Measurements from ENCODE around the gene TFDP2.

DNA sequence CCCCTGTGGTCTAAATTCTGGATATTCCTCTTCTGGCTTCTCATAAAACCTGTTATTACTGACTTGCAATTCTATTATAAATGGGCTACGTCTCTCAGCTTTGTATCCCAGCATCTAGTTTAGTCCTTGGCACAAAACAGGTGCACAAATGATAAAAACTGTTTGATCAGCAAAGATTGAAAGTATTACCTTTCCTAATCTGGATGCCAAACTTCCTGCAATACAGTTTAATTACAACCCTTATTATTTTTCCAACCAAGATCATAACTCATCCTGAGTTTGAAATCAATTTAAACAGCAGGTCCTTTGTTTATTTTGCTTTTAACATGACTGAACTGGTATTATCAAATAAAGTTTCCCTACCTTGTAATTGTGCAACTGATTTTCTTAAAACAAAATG, 140.3 kb downstream of the TFDP2 start:
- TF ChIP-seq POLR2A (IDR thresholded peaks at IDR 0.05), result no peak
- TF ChIP-seq, protein P1, sequence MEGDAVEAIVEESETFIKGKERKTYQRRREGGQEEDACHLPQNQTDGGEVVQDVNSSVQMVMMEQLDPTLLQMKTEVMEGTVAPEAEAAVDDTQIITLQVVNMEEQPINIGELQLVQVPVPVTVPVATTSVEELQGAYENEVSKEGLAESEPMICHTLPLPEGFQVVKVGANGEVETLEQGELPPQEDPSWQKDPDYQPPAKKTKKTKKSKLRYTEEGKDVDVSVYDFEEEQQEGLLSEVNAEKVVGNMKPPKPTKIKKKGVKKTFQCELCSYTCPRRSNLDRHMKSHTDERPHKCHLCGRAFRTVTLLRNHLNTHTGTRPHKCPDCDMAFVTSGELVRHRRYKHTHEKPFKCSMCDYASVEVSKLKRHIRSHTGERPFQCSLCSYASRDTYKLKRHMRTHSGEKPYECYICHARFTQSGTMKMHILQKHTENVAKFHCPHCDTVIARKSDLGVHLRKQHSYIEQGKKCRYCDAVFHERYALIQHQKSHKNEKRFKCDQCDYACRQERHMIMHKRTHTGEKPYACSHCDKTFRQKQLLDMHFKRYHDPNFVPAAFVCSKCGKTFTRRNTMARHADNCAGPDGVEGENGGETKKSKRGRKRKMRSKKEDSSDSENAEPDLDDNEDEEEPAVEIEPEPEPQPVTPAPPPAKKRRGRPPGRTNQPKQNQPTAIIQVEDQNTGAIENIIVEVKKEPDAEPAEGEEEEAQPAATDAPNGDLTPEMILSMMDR (IDR thresholded peaks at IDR 0.05), result no peak
